NK-92 (cell line): ENCODE data around the gene COL19A1.

Experiments used
- DNase-seq: peaks from one replicate; lab custom pipeline; 2025; ENCODE audit not compliant: unreplicated experiment; lab: John Stamatoyannopoulos, UW

COL19A1 gene

GRCh38 chr6:70219943-70220613 is 353.7 kb downstream of the COL19A1 start:
- DNase-seq, result no peak

GRCh38 chr6:70221025-70221714 is 354.8 kb downstream of the COL19A1 start:
- DNase-seq, result no peak

GRCh38 chr6:70221715-70222438 is 355.5 kb downstream of the COL19A1 start:
- DNase-seq, result no peak

GRCh38 chr6:70222439-70222749 is 356.0 kb downstream of the COL19A1 start:
- no peak for DNase-seq

GRCh38 chr6:70225055-70225454 is 358.7 kb downstream of the COL19A1 start:
- DNase-seq, result no peak

GRCh38 chr6:70231311-70231710 is 365.0 kb downstream of the COL19A1 start:
- no peak for DNase-seq

- DNase-seq, result no peak
Observed at GRCh38 chr6:70234561-70235236, 368.3 kb downstream of the COL19A1 start.

GRCh38 chr6:70236343-70236742 is 370.0 kb downstream of the COL19A1 start:
- no peak for DNase-seq

GRCh38 chr6:70241031-70241430 is 374.7 kb downstream of the COL19A1 start:
- DNase-seq, result no peak

- no peak for DNase-seq
Observed at GRCh38 chr6:70241991-70242420, 375.6 kb downstream of the COL19A1 start.

- no peak for DNase-seq
Observed at GRCh38 chr6:70246118-70246517, 379.8 kb downstream of the COL19A1 start.

GRCh38 chr6:70252604-70253003 is 386.2 kb downstream of the COL19A1 start:
- no peak for DNase-seq

- DNase-seq, result no peak
Observed at GRCh38 chr6:70253923-70254322, 387.6 kb downstream of the COL19A1 start.

- DNase-seq, result no peak
Observed at GRCh38 chr6:70254784-70255183, 388.4 kb downstream of the COL19A1 start.

GRCh38 chr6:70257768-70258273 is 391.5 kb downstream of the COL19A1 start:
- no peak for DNase-seq

- DNase-seq, result no peak
Observed at GRCh38 chr6:70258483-70258882, 392.1 kb downstream of the COL19A1 start.
